Gastrocnemius medialis (tissue), 4 donors: ENCODE measurements around the gene KNDC1.

Experiments
- POLR2A ChIP-seq, 2 donors: fragments of 450-650 bp; IDR thresholded peaks; one replicate each; pipeline ENCODE4 v1.6.1; 2017; ENCODE audit warnings: antibody characterized with exemption in 2 of 2, mild to moderate bottlenecking in 2 of 2, moderate library complexity in 2 of 2
- TF ChIP-seq, protein P1 (sequence below), 5 experiments: fragments of 450-650 bp in 3 of 5; fragments of 200-600 bp in 2 of 5; sonication (generic) in 2 of 5; IDR thresholded peaks in 4 of 5; conservative IDR thresholded peaks in 1 of 5; 1 replicate in 4 of 5; 2 replicates in 1 of 5; pipeline ENCODE4 v1.5.1; 2016 to 2019; ENCODE audit warnings: antibody characterized with exemption in 5 of 5, mild to moderate bottlenecking in 3 of 5, moderate library complexity in 3 of 5

DNA sequence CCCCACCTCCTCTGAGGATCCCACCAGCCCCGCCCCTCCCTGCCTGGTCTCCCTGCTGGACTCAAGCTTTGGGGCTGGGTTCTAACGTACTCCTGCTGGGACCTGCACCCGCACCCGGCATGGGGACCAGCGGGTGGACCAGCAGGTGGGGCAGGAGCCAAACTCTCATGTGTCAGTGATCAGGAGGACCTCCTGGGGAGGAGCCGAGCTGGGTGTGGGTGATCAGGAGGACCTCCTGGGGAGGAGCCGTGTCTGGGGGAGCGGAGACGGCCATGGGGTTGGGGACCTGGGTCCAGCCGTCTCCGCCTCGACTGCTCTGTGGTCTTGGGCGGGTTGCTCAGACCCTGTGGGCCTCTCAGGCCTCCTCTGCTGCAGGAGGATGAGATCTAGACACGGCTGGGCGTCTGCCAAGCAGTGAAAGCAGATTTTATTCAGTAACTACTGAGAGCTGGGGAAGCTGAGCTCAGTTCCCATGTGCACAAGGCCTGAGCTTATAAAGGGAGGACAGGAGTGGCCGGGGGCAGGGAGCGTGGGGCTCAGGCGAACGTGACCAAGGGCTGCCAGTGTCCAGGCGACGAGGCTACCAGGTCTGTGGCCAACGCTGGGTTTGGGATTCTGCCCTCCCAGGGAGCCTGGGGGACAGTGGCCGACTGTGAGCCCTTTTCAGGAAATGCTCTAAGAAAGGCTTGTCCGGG is 36.3 kb downstream of the KNDC1 start:
- TF ChIP-seq, protein P1, sequence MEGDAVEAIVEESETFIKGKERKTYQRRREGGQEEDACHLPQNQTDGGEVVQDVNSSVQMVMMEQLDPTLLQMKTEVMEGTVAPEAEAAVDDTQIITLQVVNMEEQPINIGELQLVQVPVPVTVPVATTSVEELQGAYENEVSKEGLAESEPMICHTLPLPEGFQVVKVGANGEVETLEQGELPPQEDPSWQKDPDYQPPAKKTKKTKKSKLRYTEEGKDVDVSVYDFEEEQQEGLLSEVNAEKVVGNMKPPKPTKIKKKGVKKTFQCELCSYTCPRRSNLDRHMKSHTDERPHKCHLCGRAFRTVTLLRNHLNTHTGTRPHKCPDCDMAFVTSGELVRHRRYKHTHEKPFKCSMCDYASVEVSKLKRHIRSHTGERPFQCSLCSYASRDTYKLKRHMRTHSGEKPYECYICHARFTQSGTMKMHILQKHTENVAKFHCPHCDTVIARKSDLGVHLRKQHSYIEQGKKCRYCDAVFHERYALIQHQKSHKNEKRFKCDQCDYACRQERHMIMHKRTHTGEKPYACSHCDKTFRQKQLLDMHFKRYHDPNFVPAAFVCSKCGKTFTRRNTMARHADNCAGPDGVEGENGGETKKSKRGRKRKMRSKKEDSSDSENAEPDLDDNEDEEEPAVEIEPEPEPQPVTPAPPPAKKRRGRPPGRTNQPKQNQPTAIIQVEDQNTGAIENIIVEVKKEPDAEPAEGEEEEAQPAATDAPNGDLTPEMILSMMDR (IDR thresholded peaks at IDR 0.05 in 4 of 5, conservative IDR thresholded peaks at IDR 0.05 in 1 of 5) = no peak
- TF ChIP-seq POLR2A (IDR thresholded peaks at IDR 0.05) = no peak
